H1 (cell line): ENCODE measurements around the gene HENMT1. TPM values are rescaled to one million over a fixed set of nuclear protein-coding genes. Genes with fewer than 3 reads are reported as not detected.

ENCODE experiments used
- CTCF ChIA-PET: fragments of 300-600 bp; sonication (Branson Sonifier 250); formaldehyde crosslinking; loops from one replicate; lab custom pipeline; 2021; ENCODE audit not compliant: partially characterized antibody; lab: Charles Lee
- POLR2A ChIA-PET: fragments of 300-600 bp; sonication (Branson Sonifier 250); formaldehyde crosslinking; loops from one replicate; lab custom pipeline; 2021; ENCODE audit warnings: inconsistent platforms; ENCODE audit not compliant: partially characterized antibody; lab: Charles Lee
- DNase-seq, 2 experiments: peaks; one replicate each; pipeline versions ENCODE4 v3.0.0 to v3.0.0-alpha.2; 2010 to 2022; ENCODE audit warnings: low spot score in 2 of 2, low read depth in 1 of 2, mixed read lengths in 1 of 2
- FAIRE-seq: peaks from 2 replicates; lab custom pipeline; 2011; peaks lifted over from hg19 to GRCh38; lab: Jason Lieb, UNC
- H2AFZ ChIP-seq: 2 replicates; pipeline ENCODE4 v1.8.1; 2012; ENCODE audit warnings: low read length, inconsistent platforms
- H2AK5ac ChIP-seq: 2 replicates; pipeline ENCODE4 v1.6.1; 2013; ENCODE audit warnings: low read depth, low read length
- H2BK120ac ChIP-seq: replicated peaks from 2 replicates; pipeline ENCODE3; 2013; ENCODE audit warnings: low read depth, low read length, inconsistent platforms
- H2BK12ac ChIP-seq: 2 replicates; pipeline ENCODE4 v1.6.1; 2013; ENCODE audit warnings: low read depth, low read length
- H2BK15ac ChIP-seq: 2 replicates; pipeline ENCODE4 v1.6.1; 2013; ENCODE audit warnings: low read length
- H2BK20ac ChIP-seq: 2 replicates; pipeline ENCODE4 v1.6.1; 2013; ENCODE audit warnings: low read length
- H2BK5ac ChIP-seq: 2 replicates; pipeline ENCODE4 v1.6.1; 2013; ENCODE audit warnings: low read depth, low read length
- H3K14ac ChIP-seq: 2 replicates; pipeline ENCODE4 v1.6.1; 2013; ENCODE audit warnings: inconsistent platforms; ENCODE audit not compliant: insufficient read length
- H3K18ac ChIP-seq: 2 replicates; pipeline ENCODE4 v1.6.1; 2013; ENCODE audit warnings: low read length; ENCODE audit errors: extremely low read depth
- H3K23ac ChIP-seq: 2 replicates; pipeline ENCODE4 v1.6.1; 2013; ENCODE audit warnings: inconsistent platforms; ENCODE audit not compliant: insufficient read length
- H3K23me2 ChIP-seq: 2 replicates; pipeline ENCODE4 v1.6.1; 2013; ENCODE audit warnings: low read depth, low read length
- H3K27ac ChIP-seq: 2 replicates; pipeline ENCODE4 v1.6.1; 2011; ENCODE audit warnings: low read depth, low read length, inconsistent platforms
- H3K27me3 ChIP-seq, 4 experiments: replicated peaks in 1 of 4; 1 replicate in 1 of 4; 2 replicates in 3 of 4; pipeline versions ENCODE4 v1.6.1 to v1.8.1; 2011 to 2013; ENCODE audit warnings: low read length in 3 of 4, mild to moderate bottlenecking in 3 of 4, inconsistent platforms in 2 of 4, mixed read lengths in 2 of 4, moderate library complexity in 1 of 4; ENCODE audit not compliant: control insufficient read depth in 3 of 4, insufficient read depth in 3 of 4; ENCODE audit errors: extremely low read depth in 1 of 4
- H3K36me3 ChIP-seq, 4 experiments: 2 replicates each; pipeline versions ENCODE4 v1.6.1 to v1.8.1; 2011 to 2013; ENCODE audit warnings: mild to moderate bottlenecking in 4 of 4, low read length in 3 of 4, moderate library complexity in 2 of 4, control low read depth in 1 of 4, inconsistent platforms in 1 of 4; ENCODE audit not compliant: insufficient read depth in 4 of 4, control insufficient read depth in 2 of 4
- H3K4ac ChIP-seq: replicated peaks from 2 replicates; pipeline ENCODE3; 2013; ENCODE audit warnings: low read length, low read depth, mixed read lengths, inconsistent platforms; ENCODE audit not compliant: insufficient read length
- H3K4me1 ChIP-seq, 4 experiments: replicated peaks in 1 of 4; 1 replicate in 1 of 4; 2 replicates in 3 of 4; pipeline versions ENCODE4 v1.6.1 to v1.8.1; 2011 to 2013; ENCODE audit warnings: low read length in 3 of 4, inconsistent platforms in 2 of 4, mixed read lengths in 1 of 4; ENCODE audit not compliant: insufficient read depth in 4 of 4, control insufficient read depth in 3 of 4
- H3K4me2 ChIP-seq, 2 experiments: 2 replicates each; pipeline versions ENCODE4 v1.6.1 to v1.8.1; 2011 to 2013; ENCODE audit warnings: low read depth in 2 of 2, low read length in 2 of 2, control low read depth in 1 of 2, inconsistent platforms in 1 of 2, mild to moderate bottlenecking in 1 of 2; ENCODE audit not compliant: insufficient read depth in 1 of 2
- H3K4me3 ChIP-seq, 4 experiments: fragments of 200-600, 300-600 bp in 1 of 4; sonication (generic), shearing (Covaris generic), sonication (Bioruptor Twin) in 1 of 4; 2 replicates each; pipeline versions ENCODE4 v1.5.1 to v1.8.1; 2011 to 2016; ENCODE audit warnings: low read length in 4 of 4, low read depth in 3 of 4, control low read depth in 2 of 4, inconsistent platforms in 2 of 4, mild to moderate bottlenecking in 2 of 4, mixed read lengths in 1 of 4, moderate library complexity in 1 of 4; ENCODE audit not compliant: insufficient read depth in 2 of 4; ENCODE audit errors: extremely low read depth in 1 of 4
- H3K56ac ChIP-seq: replicated peaks from 2 replicates; pipeline ENCODE3; 2013; ENCODE audit warnings: low read depth, mild to moderate bottlenecking, mixed read lengths, low read length, inconsistent platforms; ENCODE audit not compliant: insufficient read length
- H3K79me1 ChIP-seq: 2 replicates; pipeline ENCODE4 v1.6.1; 2013; ENCODE audit warnings: low read depth, low read length, control low read depth
- H3K79me2 ChIP-seq, 2 experiments: 2 replicates each; pipeline versions ENCODE4 v1.6.1 to v1.8.1; 2012 to 2013; ENCODE audit warnings: low read length in 2 of 2, mild to moderate bottlenecking in 2 of 2, inconsistent platforms in 1 of 2; ENCODE audit not compliant: insufficient read depth in 2 of 2, control insufficient read depth in 1 of 2
- H3K9ac ChIP-seq, 4 experiments: replicated peaks in 1 of 4; 1 replicate in 1 of 4; 2 replicates in 3 of 4; pipeline versions ENCODE4 v1.6.1 to v1.8.1; 2011 to 2013; ENCODE audit warnings: low read depth in 3 of 4, low read length in 3 of 4, control low read depth in 2 of 4, mild to moderate bottlenecking in 2 of 4, moderate library complexity in 2 of 4, inconsistent platforms in 1 of 4; ENCODE audit errors: extremely low read depth in 1 of 4
- H3K9me3 ChIP-seq, 2 experiments: 2 replicates each; pipeline versions ENCODE4 v1.6.1 to v1.8.1; 2012 to 2013; ENCODE audit warnings: mild to moderate bottlenecking in 2 of 2, moderate library complexity in 2 of 2, control low read depth in 1 of 2, inconsistent platforms in 1 of 2, low read depth in 1 of 2, low read length in 1 of 2, mixed read lengths in 1 of 2; ENCODE audit not compliant: insufficient read depth in 2 of 2
- H4K20me1 ChIP-seq, 2 experiments: replicated peaks in 1 of 2; 2 replicates each; pipeline versions ENCODE3 to v1.8.1; 2011 to 2013; ENCODE audit warnings: inconsistent platforms in 2 of 2, low read length in 2 of 2, mild to moderate bottlenecking in 1 of 2; ENCODE audit not compliant: insufficient read depth in 2 of 2, control insufficient read depth in 1 of 2
- H4K5ac ChIP-seq: 2 replicates; pipeline ENCODE4 v1.6.1; 2013; ENCODE audit warnings: low read length, low read depth, mixed read lengths, inconsistent platforms; ENCODE audit not compliant: insufficient read length
- H4K8ac ChIP-seq: 2 replicates; pipeline ENCODE4 v1.8.0; 2013; ENCODE audit warnings: mild to moderate bottlenecking, moderate library complexity, low read length, inconsistent platforms; ENCODE audit not compliant: insufficient read depth; ENCODE audit errors: extremely low read depth
- H4K91ac ChIP-seq: replicated peaks from 2 replicates; pipeline ENCODE3; 2013; ENCODE audit warnings: low read length, mixed read lengths, inconsistent platforms; ENCODE audit not compliant: insufficient read length
- BRCA1 ChIP-seq: IDR thresholded peaks from 2 replicates; pipeline ENCODE4 v1.6.1; 2012; ENCODE audit warnings: low read depth, low read length, improper control_type of control experiment
- CHD1 ChIP-seq: IDR thresholded peaks from 2 replicates; pipeline ENCODE4 v1.6.1; 2012; ENCODE audit warnings: low read depth, low read length, improper control_type of control experiment
- MAX ChIP-seq: IDR thresholded peaks from 2 replicates; pipeline ENCODE4 v1.6.1; 2012; ENCODE audit warnings: inconsistent platforms
- NRF1 ChIP-seq: IDR thresholded peaks from 2 replicates; pipeline ENCODE4 v1.6.1; 2011; ENCODE audit warnings: mild to moderate bottlenecking, low read depth, low read length, improper control_type of control experiment
- POLR2AphosphoS5 ChIP-seq: IDR thresholded peaks from 2 replicates; pipeline ENCODE4 v1.6.1; 2011; ENCODE audit warnings: low read depth, low read length
- SAP30 ChIP-seq: fragments of 300-600 bp; sonication (generic); IDR thresholded peaks from 2 replicates; pipeline ENCODE4 v1.7.1; 2012; ENCODE audit warnings: low read length, moderate library complexity, mild to moderate bottlenecking, inconsistent platforms; ENCODE audit not compliant: insufficient read depth, insufficient replicate concordance
- SP2 ChIP-seq: IDR thresholded peaks from 2 replicates; pipeline ENCODE4 v1.6.1; 2012; ENCODE audit warnings: mild to moderate bottlenecking, low read length, inconsistent platforms
- TBP ChIP-seq: IDR thresholded peaks from 2 replicates; pipeline ENCODE4 v1.6.1; 2011; ENCODE audit warnings: low read depth, low read length, improper control_type of control experiment
- polyA plus RNA-seq, 7 experiments: library from polyadenylated mRNA; depleted of rRNA in 3 of 7; stranded (reverse) in 5 of 7; unstranded in 2 of 7; fragments of >200 nt in 5 of 7; fragments of 200-250 nt in 2 of 7; gene quantifications; 1 replicate in 5 of 7; 2 replicates in 1 of 7; 4 replicates in 1 of 7; pipeline versions ENCODE4 v1.2.1 to v1.2.3, GENCODE V29; 2011 to 2013; ENCODE audit warnings: missing spikeins in 2 of 7, mixed read lengths in 2 of 7
- total RNA-seq: library from RNA; stranded (reverse); fragmentation: NEBNext Ultra II Directional; extraction: Animal tissue kit (Norgen Biotek cat#: 25700); gene quantifications from 2 replicates; pipeline ENCODE4 v1.2.1, GENCODE V29; 2021

HENMT1 gene
- total and polyA plus RNA-seq, 2 of the 8 experiments (the other 6 are each of a cell fraction or from before 2014, with no cell fraction given) = 2.9 to 5.6 TPM

DNA sequence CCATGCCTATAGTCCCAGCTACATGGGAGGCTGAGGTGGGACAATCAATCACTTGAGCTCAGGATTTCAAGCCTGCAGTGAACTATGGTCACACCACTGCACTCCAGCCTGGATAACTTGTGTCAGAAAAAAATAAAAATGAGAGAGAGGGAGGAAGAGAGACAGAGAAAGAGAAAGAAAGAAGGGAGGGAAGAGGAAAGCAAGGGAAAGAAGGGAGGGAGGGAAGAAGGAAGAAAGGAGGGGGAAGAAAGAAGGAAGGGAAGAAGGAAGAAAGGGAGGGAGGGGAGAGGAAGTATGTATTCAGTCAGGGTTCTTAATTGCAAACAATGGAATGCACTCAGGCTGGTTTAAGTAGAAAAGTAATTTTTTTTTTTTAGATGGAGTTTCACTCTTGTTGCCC is 7.9 kb upstream of the HENMT1 start:
- no peak overlapping the region for H4K91ac ChIP-seq
- no peak overlapping the region for H3K27ac ChIP-seq
- H2BK15ac ChIP-seq = no peak overlapping the region
- no peak overlapping the region for H3K56ac ChIP-seq
- no peak overlapping the region for H2BK20ac ChIP-seq
- H3K23me2 ChIP-seq = no peaks in the 10 kb centered on the region
- H3K23ac ChIP-seq = no peak overlapping the region
- no peaks in the 10 kb centered on the region for H3K36me3 ChIP-seq
- no peak overlapping the region for H2BK120ac ChIP-seq
- no peaks in the 10 kb centered on the region for H3K79me2 ChIP-seq
- peaks cover 0 to 5% of the 10 kb centered on the region in 2 experiments; a peak in 1 of 4 replicates for H3K9me3 ChIP-seq
- H4K5ac ChIP-seq = no peak overlapping the region
- no peak overlapping the region for H2AFZ ChIP-seq
- H3K9ac ChIP-seq = no peak overlapping the region
- POLR2A ChIA-PET = no interaction called here
- CTCF ChIA-PET = interaction anchor here (1.6 kb wide), 1 partner anchor 25 kb away, joined by 5 read pairs; no protein-coding TSS in a partner anchor
- H2BK5ac ChIP-seq = no peak overlapping the region
- H3K4me2 ChIP-seq = no peak overlapping the region
- FAIRE-seq (no peak), DNase-seq (no peak)
- TF ChIP-seq TBP (no peak), MAX (no peak), BRCA1 (no peak), SAP30 (no peak), NRF1 (no peak), POLR2AphosphoS5 (no peak), SP2 (no peak), CHD1 (no peak)
- no peaks in the 10 kb centered on the region for H3K79me1 ChIP-seq
- no peak overlapping the region for H4K8ac ChIP-seq
- H4K20me1 ChIP-seq = no peaks in the 10 kb centered on the region
- H3K14ac ChIP-seq = no peak overlapping the region
- H3K4me3 ChIP-seq = no peak overlapping the region
- H3K4ac ChIP-seq = no peak overlapping the region
- no peak overlapping the region for H3K18ac ChIP-seq
- H3K27me3 ChIP-seq = no peaks in the 10 kb centered on the region
- no peak overlapping the region for H2AK5ac ChIP-seq
- H3K4me1 ChIP-seq = no peaks in the 10 kb centered on the region
- H2BK12ac ChIP-seq = no peak overlapping the region
